ENCODE results near the gene PCDHGA1.
"Not testable (repeated sequence)": the region's sequence is repeated elsewhere in the genome, so short reads cannot be mapped to it uniquely, and the experiment has no call there.

Gene PCDHGA1

GRCh38 chr5:141330299-141331080, at the start of gene PCDHGA1:
Gene PCDHGA1 (plus strand): TSS chr5:141330514.
- DNase-seq (ENCODE audit: low read depth, low spot score) = no peak

GRCh38 chr5:141298376-141298775, 31.9 kb upstream of the PCDHGA1 start:
- DNase-seq (ENCODE audit: low read depth, low spot score) = no peak

- no peak for DNase-seq (ENCODE audit: low read depth, low spot score)
Measured at GRCh38 chr5:141303756-141304155, 26.6 kb upstream of the PCDHGA1 start, which contains the start of gene SLC25A2. Gene SLC25A2 (minus strand): TSS chr5:141304049. CDS start chr5:141303865, 184 bp downstream.

GRCh38 chr5:141306630-141307029, 23.7 kb upstream of the PCDHGA1 start:
- DNase-seq (ENCODE audit: low read depth, low spot score) = no peak

- no peak for DNase-seq (ENCODE audit: low read depth, low spot score)
Measured at GRCh38 chr5:141313711-141314110, 16.6 kb upstream of the PCDHGA1 start.

GRCh38 chr5:141316963-141317362, 13.4 kb upstream of the PCDHGA1 start:
- DNase-seq (ENCODE audit: low read depth, low spot score) = not testable (repeated sequence)

GRCh38 chr5:141319202-141319601, 11.1 kb upstream of the PCDHGA1 start:
- no peak for DNase-seq (ENCODE audit: low read depth, low spot score)

GRCh38 chr5:141319699-141320098, 10.6 kb upstream of the PCDHGA1 start:
- no peak for DNase-seq (ENCODE audit: low read depth, low spot score)

GRCh38 chr5:141320225-141321169, 9.8 kb upstream of the PCDHGA1 start, which contains the start of gene TAF7:
Gene TAF7 (minus strand): TSS chr5:141320784. CDS start chr5:141320044, 740 bp downstream.
- peak; percentile 82 for DNase-seq (ENCODE audit: low read depth, low spot score)

GRCh38 chr5:141322261-141322660, 8.1 kb upstream of the PCDHGA1 start:
- DNase-seq (ENCODE audit: low read depth, low spot score) = no peak

GRCh38 chr5:141326088-141326854, 4.0 kb upstream of the PCDHGA1 start:
- DNase-seq (ENCODE audit: low read depth, low spot score) = no peak

GRCh38 chr5:141328231-141328630, 2.1 kb upstream of the PCDHGA1 start:
- DNase-seq (ENCODE audit: low read depth, low spot score) = no peak

GRCh38 chr5:141332571-141332970, 2.3 kb downstream of the PCDHGA1 start:
- DNase-seq (ENCODE audit: low read depth, low spot score) = not testable (repeated sequence)

- DNase-seq (ENCODE audit: low read depth, low spot score) = no peak
Measured at GRCh38 chr5:141338538-141339306, 8.4 kb downstream of the PCDHGA1 start, which contains the start of gene PCDHGA2. Gene PCDHGA2 (plus strand): TSS chr5:141338760.

GRCh38 chr5:141340781-141341354, 10.6 kb downstream of the PCDHGA1 start:
- not testable (repeated sequence) for DNase-seq (ENCODE audit: low read depth, low spot score)

GRCh38 chr5:141342773-141343172, 12.5 kb downstream of the PCDHGA1 start:
- DNase-seq (ENCODE audit: low read depth, low spot score) = no peak

GRCh38 chr5:141343242-141343952, 13.1 kb downstream of the PCDHGA1 start, which contains the start of gene PCDHGA3:
Gene PCDHGA3 (plus strand): TSS chr5:141343829. CDS start chr5:141344034, 205 bp downstream.
- DNase-seq (ENCODE audit: low read depth, low spot score) = no peak

GRCh38 chr5:141343953-141344463, 13.7 kb downstream of the PCDHGA1 start:
- DNase-seq (ENCODE audit: low read depth, low spot score) = no peak

GRCh38 chr5:141345327-141345726, 15.0 kb downstream of the PCDHGA1 start:
- DNase-seq (ENCODE audit: low read depth, low spot score) = no peak
